Activated CD8-positive, alpha-beta T cell treated with anti-CD3 and anti-CD28 coated beads for 36 hours (primary cell): ENCODE results near the gene PCDH9. TPM values are rescaled to one million over a fixed set of nuclear protein-coding genes. Genes with fewer than 3 reads are reported as not detected.
"Not testable (repeated sequence)": the region's sequence is repeated elsewhere in the genome, so short reads cannot be mapped to it uniquely, and the experiment has no call there.

ENCODE experiments used
- ATAC-seq: fragments of 200-7000 bp; cut with Tn5 transposase; one replicate; pipeline ENCODE4 v1.10.0; 2021; ENCODE audit warnings: mild to moderate bottlenecking, moderate library complexity
- CTCF ChIA-PET: fragments of 350-600 bp; sonication (Branson Sonifier 250); formaldehyde crosslinking; loops from one replicate; lab custom pipeline; 2021; ENCODE audit warnings: antibody characterized with exemption; lab: Charles Lee
- POLR2A ChIA-PET: fragments of 350-600 bp; sonication (Branson Sonifier 250); formaldehyde crosslinking; loops from one replicate; lab custom pipeline; 2021; ENCODE audit warnings: antibody characterized with exemption; lab: Charles Lee
- DNase-seq: peaks from one replicate; pipeline ENCODE4 v3.0.0-alpha.2; 2020
- H3K27ac Mint-ChIP-seq: one replicate; pipeline ENCODE4 v1.8.0; 2021; ENCODE audit warnings: mild to moderate bottlenecking, mixed read lengths
- H3K27me3 Mint-ChIP-seq: one replicate; pipeline ENCODE4 v1.8.0; 2021; ENCODE audit warnings: mixed read lengths
- H3K36me3 Mint-ChIP-seq: one replicate; pipeline ENCODE4 v1.8.0; 2021; ENCODE audit warnings: low read depth, mixed read lengths
- H3K4me1 Mint-ChIP-seq: one replicate; pipeline ENCODE4 v1.8.0; 2021; ENCODE audit warnings: low read depth, mixed read lengths
- H3K4me3 Mint-ChIP-seq: one replicate; pipeline ENCODE4 v1.8.0; 2021; ENCODE audit warnings: mild to moderate bottlenecking, moderate library complexity, mixed read lengths
- H3K9me3 Mint-ChIP-seq: one replicate; pipeline ENCODE4 v1.8.0; 2021; ENCODE audit warnings: mixed read lengths
- CTCF ChIP-seq: fragments of 200-600 bp; IDR thresholded peaks from one replicate; pipeline ENCODE4 v1.8.0; 2022; ENCODE audit warnings: antibody characterized with exemption, mild to moderate bottlenecking
- intact Hi-C: fragments of 100-400 bp; cut with micrococcal nuclease; formaldehyde crosslinking; loops from one replicate; pipeline ENCODE4 v1.10.0; 2022
- total RNA-seq, 2 experiments: library from RNA; stranded (reverse); gene quantifications; one replicate each; pipeline ENCODE4 v1.2.3, GENCODE V29; 2021

Gene PCDH9
- total RNA-seq, 2 experiments from 2014 or later: 0.04 to 0.14 TPM

- ChIA-PET CTCF (no interaction called here), POLR2A (no interaction called here)
- intact Hi-C loops: no loop called here
- H3K27ac Mint-ChIP-seq: no peak overlapping the region
- no peak for DNase-seq
- H3K9me3 Mint-ChIP-seq: no peaks in the 10 kb centered on the region
- H3K27me3 Mint-ChIP-seq: no peaks in the 10 kb centered on the region
- TF ChIP-seq CTCF: no peak
- H3K4me3 Mint-ChIP-seq: no peak overlapping the region
- H3K4me1 Mint-ChIP-seq: no peaks in the 10 kb centered on the region
- no peaks in the 10 kb centered on the region for H3K36me3 Mint-ChIP-seq
- ATAC-seq: no peak
Observed at GRCh38 chr13:66895320-66895719, 334.8 kb downstream of the PCDH9 start.

- intact Hi-C loops: no loop called here
- CTCF ChIA-PET: interaction anchor here (1.9 kb wide), 1 partner anchor 15 kb away, joined by 4 read pairs; no protein-coding TSS in a partner anchor
Observed at GRCh38 chr13:66888698-66889097, 341.4 kb downstream of the PCDH9 start.

GRCh38 chr13:66887088-66887487, 343.0 kb downstream of the PCDH9 start:
- no peaks in the 10 kb centered on the region for H3K36me3 Mint-ChIP-seq
- no peak overlapping the region for H3K4me3 Mint-ChIP-seq
- ATAC-seq (no peak), DNase-seq (no peak)
- ChIA-PET POLR2A (no interaction called here), CTCF (no interaction called here)
- intact Hi-C loops: no loop called here
- H3K9me3 Mint-ChIP-seq: no peaks in the 10 kb centered on the region
- no peaks in the 10 kb centered on the region for H3K4me1 Mint-ChIP-seq
- no peak overlapping the region for H3K27ac Mint-ChIP-seq
- TF ChIP-seq CTCF: no peak
- no peaks in the 10 kb centered on the region for H3K27me3 Mint-ChIP-seq

More at GRCh38 chr13:66888698-66889097, 341.4 kb downstream of the PCDH9 start:
- H3K9me3 Mint-ChIP-seq: no peaks in the 10 kb centered on the region
- H3K36me3 Mint-ChIP-seq: no peaks in the 10 kb centered on the region
- no peak overlapping the region for H3K27ac Mint-ChIP-seq
- ATAC-seq: no peak
- no peak for TF ChIP-seq CTCF
- DNase-seq: no peak
- no peaks in the 10 kb centered on the region for H3K4me1 Mint-ChIP-seq
- POLR2A ChIA-PET: no interaction called here
- no peaks in the 10 kb centered on the region for H3K27me3 Mint-ChIP-seq
- no peak overlapping the region for H3K4me3 Mint-ChIP-seq

GRCh38 chr13:66886264-66886663, 343.9 kb downstream of the PCDH9 start:
- Mint-ChIP-seq H3K27me3 (no peaks in the 10 kb centered on the region), H3K9me3 (peaks cover under 1% of the 10 kb centered on the region), H3K4me1 (no peaks in the 10 kb centered on the region), H3K4me3 (no peak overlapping the region), H3K27ac (no peak overlapping the region), H3K36me3 (no peaks in the 10 kb centered on the region)
- DNase-seq (no peak), ATAC-seq (no peak)
- POLR2A ChIA-PET: no interaction called here
- CTCF ChIA-PET: no interaction called here
- no peak for TF ChIP-seq CTCF
- intact Hi-C loops: no loop called here

- ATAC-seq, H3K36me3 Mint-ChIP-seq, intact Hi-C loops, H3K4me1 Mint-ChIP-seq, H3K27ac Mint-ChIP-seq, POLR2A ChIA-PET, CTCF ChIA-PET, H3K27me3 Mint-ChIP-seq, H3K9me3 Mint-ChIP-seq, H3K4me3 Mint-ChIP-seq, DNase-seq: not testable (repeated sequence)
Observed at GRCh38 chr13:66881170-66881569, 349.0 kb downstream of the PCDH9 start.

- no peak overlapping the region for H3K27ac Mint-ChIP-seq
- no peak for TF ChIP-seq CTCF
- ATAC-seq (no peak), DNase-seq (no peak)
- CTCF ChIA-PET: no interaction called here
- no peaks in the 10 kb centered on the region for H3K27me3 Mint-ChIP-seq
- H3K36me3 Mint-ChIP-seq: no peaks in the 10 kb centered on the region
- H3K4me1 Mint-ChIP-seq: no peaks in the 10 kb centered on the region
- intact Hi-C loops: no loop called here
- H3K9me3 Mint-ChIP-seq: peaks cover 3% of the 10 kb centered on the region
- H3K4me3 Mint-ChIP-seq: no peak overlapping the region
- POLR2A ChIA-PET: no interaction called here
Observed at GRCh38 chr13:66879988-66880387, 350.1 kb downstream of the PCDH9 start.
